MM.1S (cell line): ENCODE results near the gene IQSEC1.

Experiments
- CTCF ChIP-seq: fragments of 300-600 bp; sonication (generic); IDR thresholded peaks from 2 replicates; pipeline ENCODE4 v1.5.1; 2016; ENCODE audit warnings: antibody characterized with exemption, low read length, mixed read lengths
- EZH2 ChIP-seq: fragments of 300-600 bp; sonication (generic); optimal IDR thresholded peaks from 2 replicates; pipeline ENCODE3; 2017; ENCODE audit warnings: low read depth, mild to moderate bottlenecking, antibody characterized with exemption, low read length, mixed read lengths
- EZH2phosphoT487 ChIP-seq: fragments of 300-600 bp; sonication (generic); IDR thresholded peaks from 2 replicates; pipeline ENCODE4 v1.6.1; 2018; ENCODE audit warnings: antibody characterized with exemption, low read length

DNA sequence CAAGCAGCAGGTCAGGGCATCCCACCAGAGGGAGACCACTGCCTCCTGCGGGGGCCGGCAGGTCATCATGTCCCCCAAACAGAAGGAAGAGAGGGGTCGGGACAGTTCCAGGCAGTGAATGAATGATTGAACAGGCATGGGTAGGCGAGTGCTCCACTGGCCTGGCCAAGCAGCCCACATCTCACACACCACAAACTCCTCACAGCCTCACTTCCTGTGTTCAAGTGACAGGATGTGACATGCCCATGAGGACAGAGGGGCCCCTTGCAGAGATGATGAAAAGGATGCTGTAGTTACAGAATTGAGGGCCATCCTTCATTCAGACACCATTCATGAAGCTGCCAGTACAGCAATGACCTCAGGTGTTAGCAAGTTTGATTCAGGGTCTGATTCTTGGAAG, 3.7 kb downstream of the IQSEC1 start:
- TF ChIP-seq CTCF (no peak), EZH2phosphoT487 (no peak), EZH2 (no peak)
